OCI-LY1 (cell line): ENCODE measurements around the gene BIN1.

Experiments used
- H2AFZ ChIP-seq: fragments of 200-600 bp; sonication (generic), shearing (Covaris generic); 2 replicates; pipeline ENCODE4 v1.6.0; 2014; ENCODE audit warnings: antibody characterized with exemption, mild to moderate bottlenecking, low read length
- H3F3A ChIP-seq: fragments of 200-600 bp; sonication (generic), shearing (Covaris generic); 2 replicates; pipeline ENCODE4 v1.6.0; 2014; ENCODE audit warnings: mild to moderate bottlenecking, antibody characterized with exemption, low read length, moderate library complexity; ENCODE audit not compliant: insufficient read depth
- H3K27ac ChIP-seq: fragments of 200-600 bp; sonication (generic); 2 replicates; pipeline ENCODE4 v1.5.1; 2014; ENCODE audit warnings: low read length, mixed run types, mild to moderate bottlenecking, low read depth; ENCODE audit not compliant: poor library complexity, severe bottlenecking
- H3K27me3 ChIP-seq: fragments of 200-600 bp; sonication (generic); 2 replicates; pipeline ENCODE4 v1.6.0; 2014; ENCODE audit warnings: antibody characterized with exemption, mild to moderate bottlenecking, low read length, moderate library complexity; ENCODE audit not compliant: insufficient read depth
- H3K36me3 ChIP-seq: fragments of 200-600 bp; sonication (generic); 2 replicates; pipeline ENCODE4 v1.6.1; 2014; ENCODE audit warnings: mild to moderate bottlenecking, antibody characterized with exemption, low read length, moderate library complexity, mixed read lengths; ENCODE audit not compliant: insufficient read depth
- H3K4me1 ChIP-seq: fragments of 200-600 bp; sonication (generic); 2 replicates; pipeline ENCODE4 v1.5.1; 2014; ENCODE audit warnings: mild to moderate bottlenecking, low read length, moderate library complexity; ENCODE audit not compliant: insufficient read depth, severe bottlenecking
- H3K4me2 ChIP-seq: fragments of 200-600 bp; sonication (generic), shearing (Covaris generic); 2 replicates; pipeline ENCODE4 v1.6.1; 2014; ENCODE audit warnings: low read length
- H3K4me3 ChIP-seq: fragments of 200-600 bp; sonication (generic); 2 replicates; pipeline ENCODE4 v1.5.1; 2014; ENCODE audit warnings: low read length, low read depth, mild to moderate bottlenecking, mixed read lengths; ENCODE audit not compliant: poor library complexity, severe bottlenecking
- H3K79me2 ChIP-seq: fragments of 200-600 bp; shearing (Covaris generic); 2 replicates; pipeline ENCODE4 v1.6.1; 2016; ENCODE audit warnings: mixed run types, low read length, mixed read lengths; ENCODE audit not compliant: insufficient read depth
- H3K9ac ChIP-seq: fragments of 200-600 bp; sonication (generic), shearing (Covaris generic); 2 replicates; pipeline ENCODE4 v1.6.1; 2014; ENCODE audit warnings: mild to moderate bottlenecking, low read length, mixed read lengths
- H3K9me2 ChIP-seq: fragments of 200-600 bp; sonication (generic), shearing (Covaris generic); 2 replicates; pipeline ENCODE4 v1.6.1; 2014; ENCODE audit warnings: low read depth, mild to moderate bottlenecking, low read length, mixed read lengths
- H3K9me3 ChIP-seq: fragments of 200-600 bp; shearing (Covaris generic); 2 replicates; pipeline ENCODE4 v1.6.1; 2014; ENCODE audit warnings: low read length, mixed read lengths
- H4K20me1 ChIP-seq: fragments of 200-600 bp; sonication (generic), shearing (Covaris generic); 2 replicates; pipeline ENCODE4 v1.6.0; 2016; ENCODE audit warnings: mild to moderate bottlenecking, low read length; ENCODE audit not compliant: insufficient read depth
- CTCF ChIP-seq: fragments of 200-600 bp; sonication (generic), shearing (Covaris generic); IDR thresholded peaks from 2 replicates; pipeline ENCODE4 v1.5.1; 2017; ENCODE audit warnings: mild to moderate bottlenecking, antibody characterized with exemption, low read length, moderate library complexity, mixed read lengths
- EZH2 ChIP-seq: fragments of 200-600 bp; sonication (generic), shearing (Covaris generic); IDR thresholded peaks from 2 replicates; pipeline ENCODE4 v1.8.0; 2017; ENCODE audit warnings: borderline replicate concordance, mixed run types, mild to moderate bottlenecking, antibody characterized with exemption, low read length, moderate library complexity, mixed read lengths

The BIN1 gene

DNA sequence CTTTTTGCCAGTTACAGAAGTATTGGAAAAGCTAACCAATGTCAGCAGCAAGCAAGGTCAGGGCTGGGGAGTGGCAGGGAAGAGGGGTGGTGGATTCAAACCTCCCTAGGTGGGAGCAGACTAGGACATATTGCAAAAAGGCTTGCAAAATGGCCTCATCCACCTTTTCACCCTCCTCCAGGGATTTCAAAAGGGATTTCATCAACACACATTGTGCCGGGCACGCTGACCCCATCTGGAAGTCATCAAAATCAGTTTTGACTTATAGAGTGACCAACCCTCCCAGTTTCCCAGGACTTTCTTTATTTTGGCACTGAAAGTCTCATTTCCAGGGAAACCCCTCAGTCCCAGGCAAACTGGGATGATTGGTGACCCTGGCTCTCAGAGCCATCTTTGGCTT lies 94.7 kb downstream of the BIN1 start:
- Histone ChIP-seq H3K4me1 (no peaks in the 10 kb centered on the region), H3K9me3 (no peaks in the 10 kb centered on the region)
- TF ChIP-seq CTCF (no peak), EZH2 (no peak)

DNA sequence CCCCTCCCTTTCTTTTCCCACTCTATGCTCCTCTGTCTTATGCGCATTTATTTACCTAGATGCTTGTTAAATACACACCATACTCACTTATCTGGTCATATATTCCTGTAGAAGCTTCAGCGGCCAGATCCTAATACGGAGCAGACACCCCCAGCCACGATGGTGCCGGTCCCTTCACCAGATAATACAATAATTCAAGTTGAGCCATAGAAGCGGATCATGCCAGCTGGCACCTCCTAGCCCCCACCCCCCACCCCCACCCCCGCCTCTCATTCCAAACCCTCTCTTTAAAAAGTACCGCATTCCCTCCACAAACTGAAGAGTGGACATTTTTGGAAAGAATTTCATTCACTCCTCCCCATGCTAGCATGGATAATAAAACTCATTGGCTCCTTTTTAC lies 95.2 kb downstream of the BIN1 start:
- Histone ChIP-seq H4K20me1 (no peaks in the 10 kb centered on the region), H3K27ac (no peak overlapping the region), H3K9me2 (no peaks in the 10 kb centered on the region), H3K4me3 (no peak overlapping the region), H3K4me1 (no peaks in the 10 kb centered on the region), H3K9ac (no peak overlapping the region), H3K4me2 (no peak overlapping the region), H3K36me3 (no peaks in the 10 kb centered on the region), H3F3A (no peaks in the 10 kb centered on the region), H3K79me2 (no peaks in the 10 kb centered on the region), H3K9me3 (no peaks in the 10 kb centered on the region), H3K27me3 (peaks cover 4% of the 10 kb centered on the region; the same call in 1 of the 2 replicates), H2AFZ (no peak overlapping the region)
- TF ChIP-seq CTCF: no peak

More for the DNA sequence above, 94.7 kb downstream of the BIN1 start:
- Histone ChIP-seq H3K4me2 (no peak overlapping the region), H3K79me2 (no peaks in the 10 kb centered on the region), H2AFZ (no peak overlapping the region), H3K4me3 (no peak overlapping the region), H3F3A (no peaks in the 10 kb centered on the region), H3K9ac (no peak overlapping the region), H3K27ac (no peak overlapping the region), H3K36me3 (no peaks in the 10 kb centered on the region), H4K20me1 (no peaks in the 10 kb centered on the region), H3K27me3 (no peaks in the 10 kb centered on the region; the same call in 1 of the 2 replicates), H3K9me2 (no peaks in the 10 kb centered on the region)

DNA sequence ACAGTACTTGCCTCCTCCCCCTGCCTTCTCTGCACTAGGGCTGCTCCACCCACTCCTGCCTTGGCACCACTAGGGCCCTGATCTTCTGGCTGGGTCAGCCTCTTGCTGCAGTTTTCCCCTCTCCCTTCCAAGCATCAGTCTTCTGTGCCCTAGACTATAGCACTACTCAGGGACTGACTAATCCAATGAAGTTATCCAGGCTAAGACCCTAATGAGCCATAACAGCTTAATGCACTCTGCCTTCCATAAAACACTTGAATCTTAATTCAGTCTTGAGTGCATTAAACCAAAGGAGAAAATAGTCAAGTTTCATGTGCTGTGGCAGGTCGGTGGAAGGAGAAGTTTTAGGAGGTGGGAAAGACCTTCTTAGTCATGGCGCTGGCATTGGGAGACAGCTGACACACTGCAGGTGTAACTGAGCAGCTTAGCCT lies 95.7 kb downstream of the BIN1 start:
- no peaks in the 10 kb centered on the region for H3F3A ChIP-seq
- H3K27ac ChIP-seq: no peak overlapping the region
- no peaks in the 10 kb centered on the region for H4K20me1 ChIP-seq
- H2AFZ ChIP-seq: no peak overlapping the region
- no peak overlapping the region for H3K4me3 ChIP-seq
- no peaks in the 10 kb centered on the region for H3K4me1 ChIP-seq
- H3K36me3 ChIP-seq: no peaks in the 10 kb centered on the region
- TF ChIP-seq CTCF (no peak), EZH2 (no peak)
- H3K4me2 ChIP-seq: no peak overlapping the region
- no peaks in the 10 kb centered on the region for H3K9me3 ChIP-seq
- H3K9me2 ChIP-seq: no peaks in the 10 kb centered on the region
- H3K9ac ChIP-seq: no peak overlapping the region
- H3K27me3 ChIP-seq: peaks cover 5% of the 10 kb centered on the region; the same call in 1 of the 2 replicates
- H3K79me2 ChIP-seq: no peaks in the 10 kb centered on the region
